HG03196 (cell line): Measurements from ENCODE around the gene PON1.
A peak's percentile ranks its signal among the peaks of the same experiment; 100 is the strongest.

Experiments used
- ATAC-seq: cut with Tn5 transposase; IDR thresholded peaks from one replicate; pipeline ENCODE4 v1.9.1; 2021; ENCODE audit not compliant: unreplicated experiment

The PON1 gene

DNA sequence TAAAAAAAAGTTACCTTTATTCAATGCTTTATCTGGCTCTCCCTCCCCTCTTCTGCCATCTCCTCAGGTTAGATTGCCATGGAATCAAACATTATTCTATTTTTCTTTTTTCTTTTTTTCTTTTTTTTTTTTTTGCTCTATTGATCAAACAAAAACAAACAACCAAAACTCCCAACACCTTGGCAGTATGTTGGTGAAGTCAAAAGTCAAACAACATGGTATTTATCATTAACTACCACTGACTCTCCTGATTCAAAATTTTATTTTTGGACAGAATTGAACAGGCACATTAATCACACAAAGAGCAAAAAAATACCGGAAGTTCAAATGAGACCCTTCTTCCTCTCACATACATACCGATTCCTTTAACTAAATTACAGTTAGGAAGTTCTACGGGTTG lies 6.4 kb downstream of the PON1 start:
- ATAC-seq, result no peak

DNA sequence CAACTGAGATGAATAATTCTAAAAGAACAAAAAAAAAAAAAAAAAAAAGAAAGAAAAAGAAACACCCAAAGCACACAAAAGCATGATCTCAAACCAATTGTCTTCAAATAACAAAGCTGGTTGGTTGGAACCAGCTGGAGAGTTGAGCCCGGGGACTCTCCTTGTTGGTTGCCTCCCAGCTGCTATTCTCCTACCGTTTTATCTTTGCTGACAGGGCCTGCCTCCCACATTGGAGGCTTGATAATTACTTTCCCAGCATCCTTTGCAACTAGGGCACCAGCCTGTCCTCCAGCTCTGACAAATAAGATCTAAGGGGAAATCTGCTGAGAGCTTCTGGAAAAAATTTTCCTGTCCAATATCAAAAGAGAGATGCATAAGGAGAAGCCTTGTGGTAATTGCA lies 6.8 kb downstream of the PON1 start:
- no peak for ATAC-seq

DNA sequence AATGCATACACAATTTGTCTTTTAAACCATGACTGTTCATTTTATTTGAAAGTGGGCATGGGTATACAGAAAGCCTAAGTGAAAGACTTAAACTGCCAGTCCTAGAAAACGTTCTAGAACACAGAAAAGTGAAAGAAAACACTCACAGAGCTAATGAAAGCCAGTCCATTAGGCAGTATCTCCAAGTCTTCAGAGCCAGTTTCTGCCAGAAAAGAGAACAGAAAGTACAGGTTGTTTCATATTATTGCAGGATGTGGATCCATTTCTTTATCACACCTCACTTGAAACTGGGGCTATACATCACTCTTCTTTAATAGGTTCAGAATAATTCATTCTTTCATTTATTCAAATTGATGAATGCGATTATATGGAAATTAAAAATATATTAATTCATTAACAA lies 7.7 kb downstream of the PON1 start:
- peak; percentile 56 for ATAC-seq

DNA sequence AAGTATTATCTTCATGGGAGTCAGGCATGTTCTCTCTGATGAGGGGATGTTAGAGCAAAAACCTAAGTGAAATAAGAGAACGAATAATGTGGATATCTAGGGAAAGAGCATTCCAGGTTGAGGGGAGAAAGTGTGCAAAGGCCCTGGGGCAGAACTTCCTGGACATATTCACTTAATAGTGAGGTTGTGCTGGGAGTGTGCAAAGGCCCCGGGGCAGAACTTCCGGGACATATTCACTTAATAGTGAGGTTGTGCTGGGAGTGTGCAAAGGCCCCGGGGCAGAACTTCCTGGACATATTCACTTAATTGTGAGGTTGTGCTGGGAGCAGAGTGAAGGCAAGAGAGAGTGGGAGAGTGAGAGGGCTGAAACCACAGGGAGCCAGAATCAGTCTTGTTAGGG lies 11.8 kb downstream of the PON1 start:
- no peak for ATAC-seq

DNA sequence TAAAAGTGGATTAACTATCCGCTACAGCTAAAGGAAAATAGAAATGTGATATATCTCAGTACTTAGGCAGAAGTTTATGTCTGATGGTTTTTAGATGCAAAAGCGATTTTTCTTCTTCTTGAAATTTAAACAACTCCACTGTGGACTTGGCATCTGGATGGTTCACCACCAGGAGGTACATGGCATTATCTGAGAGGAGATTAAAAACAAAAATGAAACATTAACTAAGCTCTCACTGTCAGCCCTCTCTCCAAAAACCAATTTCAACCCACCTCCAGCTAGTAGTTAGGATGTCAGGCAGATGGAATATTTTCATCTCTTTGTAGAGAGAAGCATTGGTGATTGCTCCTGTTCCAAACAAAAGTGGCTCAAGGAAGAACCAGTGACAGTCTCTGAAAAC lies 12.9 kb downstream of the PON1 start:
- no peak for ATAC-seq

DNA sequence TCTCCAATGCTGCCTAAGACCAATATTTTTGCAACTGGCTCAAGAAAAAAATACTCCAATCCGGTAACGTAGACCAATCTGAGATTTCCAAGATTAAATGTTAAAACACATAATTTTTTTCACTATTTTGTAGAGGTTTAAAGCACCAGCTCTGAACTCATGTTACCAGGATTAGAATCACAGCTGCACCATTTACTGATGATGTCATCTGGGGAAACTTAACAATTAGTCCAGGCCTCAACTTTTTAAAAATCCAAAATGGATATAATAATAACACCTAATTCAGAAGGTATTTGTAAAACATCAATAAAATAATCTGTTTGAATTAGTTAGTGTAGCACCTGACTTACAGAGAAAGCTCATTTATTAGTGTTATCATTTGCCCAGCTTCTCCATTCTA lies 14.4 kb downstream of the PON1 start:
- ATAC-seq, result no peak

DNA sequence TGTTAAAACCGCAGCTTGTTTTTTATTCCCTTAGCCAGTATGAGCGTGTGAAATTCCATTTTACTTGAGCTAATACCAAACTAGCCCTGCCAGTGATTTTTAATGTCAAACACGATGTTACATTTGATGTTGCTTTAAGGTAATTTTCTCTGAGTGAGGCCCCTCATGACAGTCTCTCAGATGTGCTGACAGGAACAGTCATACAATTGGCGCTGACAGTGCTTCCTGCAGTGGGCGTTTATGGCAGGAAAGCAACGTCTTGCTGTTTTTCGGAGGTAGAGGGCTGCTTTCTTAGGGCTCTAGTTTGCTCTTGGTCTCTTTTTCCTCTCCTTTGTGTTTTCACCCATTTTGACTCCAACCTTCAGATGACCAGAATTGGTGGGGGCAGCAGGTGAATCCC lies 19.3 kb downstream of the PON1 start:
- ATAC-seq, result no peak

DNA sequence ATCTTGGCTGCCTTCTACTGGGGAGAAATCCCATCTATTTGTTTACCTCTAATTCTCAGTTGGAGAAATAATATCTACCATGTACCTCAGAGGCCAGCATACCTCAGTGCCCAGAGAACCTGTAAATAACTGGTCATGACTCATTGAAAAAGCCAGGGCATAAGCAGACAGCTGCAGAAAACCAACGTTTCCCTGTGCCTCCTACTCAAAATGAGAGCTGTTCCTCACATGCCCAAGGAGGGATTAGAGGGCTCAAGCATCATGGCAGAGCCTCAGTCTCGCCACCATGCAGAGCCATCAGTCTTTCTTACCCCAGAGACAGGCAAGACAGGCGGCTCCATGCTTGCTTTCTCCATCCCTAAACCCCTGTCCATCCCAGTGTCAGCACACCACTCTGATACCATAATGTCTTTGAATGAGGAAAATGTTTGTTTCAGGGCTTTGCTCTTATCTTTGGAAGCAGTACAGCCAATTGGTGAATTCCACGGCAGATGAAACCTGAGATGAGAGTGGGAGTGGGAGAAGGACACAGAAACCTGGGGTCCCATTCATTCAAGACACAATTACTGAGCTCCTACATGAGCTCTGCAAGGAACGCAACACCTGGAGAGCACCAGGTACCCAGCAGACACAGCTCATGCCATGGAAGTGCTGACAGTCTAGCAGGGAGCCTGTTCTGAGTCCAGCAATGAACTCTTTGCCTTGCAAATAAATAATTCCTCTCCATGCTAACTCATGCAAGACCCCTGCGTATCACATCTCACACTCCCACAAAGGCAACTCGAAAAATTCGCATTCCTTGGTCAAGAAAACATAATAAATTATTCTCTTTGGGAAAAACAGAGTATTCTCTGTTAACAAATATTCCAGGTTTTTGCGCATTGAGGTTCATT lies 21.1 kb downstream of the PON1 start:
- no peak for ATAC-seq

DNA sequence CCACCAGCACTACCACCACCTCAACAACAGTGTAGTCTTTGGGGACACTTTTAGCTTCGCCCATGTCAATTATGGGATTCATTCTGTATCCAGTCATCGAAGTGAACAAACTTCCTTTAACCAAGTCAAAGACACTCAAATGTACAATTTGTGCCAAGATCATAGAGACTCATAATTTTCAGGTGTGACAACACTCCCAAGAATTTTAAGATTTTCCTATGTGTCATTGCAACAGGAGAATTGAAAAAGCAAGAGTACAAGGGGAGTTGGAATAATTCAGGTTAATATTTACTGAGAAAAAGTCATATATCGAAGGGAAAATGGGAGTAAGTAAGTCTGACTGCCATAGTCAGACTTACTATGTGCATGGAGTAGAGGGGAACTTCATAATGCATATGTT lies 26.2 kb downstream of the PON1 start:
- no peak for ATAC-seq

DNA sequence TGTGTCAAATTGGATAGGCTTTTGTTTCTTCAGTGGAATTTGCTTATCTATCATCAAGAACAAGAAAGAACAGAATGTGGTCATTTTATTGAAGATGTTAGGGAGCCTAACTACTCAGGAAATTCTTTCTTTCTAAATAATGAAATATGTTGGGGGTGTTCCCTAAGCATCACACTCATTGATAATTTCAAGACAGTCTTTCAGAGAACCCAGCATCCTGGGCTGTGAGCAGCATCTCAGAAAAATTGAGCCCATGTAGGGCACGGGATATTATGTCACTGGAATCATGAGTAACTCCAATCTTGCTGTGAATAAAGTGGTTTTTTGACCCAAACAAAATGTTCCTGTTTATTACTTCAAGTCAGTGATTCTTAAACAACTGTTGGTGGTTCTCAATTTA lies 27.3 kb downstream of the PON1 start:
- ATAC-seq, result no peak

DNA sequence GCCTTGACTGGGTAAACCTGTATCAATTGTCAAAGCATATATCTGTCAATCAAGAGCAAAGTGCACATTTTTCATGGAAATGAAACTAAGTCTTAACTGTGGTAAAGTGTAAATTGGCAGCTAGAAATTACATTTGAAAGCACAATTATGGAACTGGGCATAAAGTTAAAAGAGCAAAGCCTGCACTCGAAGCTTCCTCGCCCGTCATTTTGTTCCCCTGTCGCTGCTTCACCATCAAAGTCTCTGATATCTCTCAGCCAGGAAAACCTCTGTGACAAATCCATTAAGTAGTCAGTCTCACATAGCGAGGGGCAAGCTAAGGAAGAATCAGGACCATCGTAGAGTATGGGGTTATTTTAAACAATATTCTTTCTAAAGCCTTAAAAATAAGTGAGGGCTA lies 27.9 kb downstream of the PON1 start:
- ATAC-seq, result no peak

DNA sequence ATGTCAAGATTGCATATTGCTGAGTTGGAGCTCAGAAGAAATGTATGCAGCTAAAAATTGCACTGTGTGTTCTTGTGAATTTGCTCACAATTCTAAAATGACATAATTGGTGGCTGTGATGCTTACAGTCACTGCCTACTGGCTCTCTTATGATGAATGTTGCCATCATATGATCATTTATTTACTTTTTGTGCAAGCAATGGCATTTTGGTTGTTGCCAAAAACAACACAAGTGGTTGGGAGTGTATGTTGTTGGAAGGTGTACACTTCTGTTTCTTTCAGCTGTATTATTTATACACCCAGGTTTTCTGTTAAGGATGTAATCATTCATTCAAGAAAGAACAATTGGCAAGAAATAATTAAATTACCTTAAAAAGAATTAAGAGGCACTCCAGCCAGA lies 28.9 kb downstream of the PON1 start:
- no peak for ATAC-seq

DNA sequence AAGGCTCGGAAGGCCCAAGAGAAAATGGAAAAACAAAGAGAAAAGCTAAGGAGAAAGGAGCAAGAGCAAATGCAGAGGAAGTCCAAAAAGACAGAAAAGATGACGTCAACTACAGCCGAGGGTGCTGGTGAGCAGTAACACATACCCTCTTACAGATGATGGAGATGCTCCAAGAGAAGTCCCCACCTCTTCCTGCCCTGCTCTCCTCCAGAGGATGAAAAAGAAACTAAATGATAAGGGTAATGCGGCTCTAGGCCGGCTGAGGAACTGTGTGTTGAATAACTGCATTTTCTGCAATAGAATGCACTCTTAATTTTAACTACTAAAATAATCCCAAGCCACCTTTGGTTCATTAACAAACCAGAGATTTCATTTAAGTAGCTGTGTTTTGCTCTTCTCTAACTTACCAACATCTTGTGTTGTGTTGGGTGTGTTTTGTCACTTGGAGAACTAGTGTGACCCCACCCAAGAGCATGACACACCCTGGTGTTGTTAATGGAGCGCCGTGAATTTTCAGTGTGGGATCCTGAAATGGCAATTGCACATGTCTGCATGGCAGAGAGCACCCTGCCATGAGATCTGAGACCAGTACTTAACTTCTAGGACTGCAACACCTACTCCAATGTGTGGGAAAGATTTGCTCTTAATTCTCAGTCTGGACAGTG lies 34.0 kb downstream of the PON1 start:
- ATAC-seq, result no peak

DNA sequence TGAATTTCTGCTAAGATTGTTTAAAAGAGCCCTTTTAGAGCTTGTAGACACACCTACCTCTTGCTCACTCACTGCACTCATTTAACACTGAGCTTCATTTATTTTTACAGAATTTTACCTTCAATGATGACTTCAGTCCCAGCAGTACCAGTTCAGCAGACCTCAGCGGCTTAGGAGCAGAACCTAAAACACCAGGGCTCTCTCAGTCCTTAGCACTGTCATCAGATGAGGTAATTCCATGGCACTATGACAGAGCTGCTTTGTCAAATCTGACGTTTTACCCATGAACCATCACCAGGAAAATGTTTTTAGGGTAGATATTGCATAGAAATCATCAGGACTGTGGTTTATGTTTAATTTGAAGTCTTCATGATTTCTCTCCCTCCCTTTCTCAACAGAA lies 38.2 kb downstream of the PON1 start:
- no peak for ATAC-seq

DNA sequence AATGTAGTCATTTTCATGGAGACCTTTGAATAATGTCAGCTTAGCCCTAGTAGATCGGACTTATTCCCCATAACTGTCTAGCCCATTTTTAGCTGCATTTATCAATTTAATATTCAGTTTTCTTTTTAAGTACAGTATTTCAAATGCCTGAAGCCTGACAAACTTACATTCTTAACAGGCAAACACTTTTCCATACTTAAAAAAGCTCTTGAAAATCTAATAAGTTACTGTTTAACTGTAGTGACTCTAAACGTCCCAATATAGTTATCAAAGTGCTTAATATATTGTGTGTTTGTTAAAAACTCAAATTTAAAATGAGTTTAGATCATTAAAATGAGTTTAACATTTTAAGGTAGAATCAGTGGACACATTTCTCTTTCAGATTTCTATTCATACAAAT lies 44.9 kb downstream of the PON1 start:
- no peak for ATAC-seq

DNA sequence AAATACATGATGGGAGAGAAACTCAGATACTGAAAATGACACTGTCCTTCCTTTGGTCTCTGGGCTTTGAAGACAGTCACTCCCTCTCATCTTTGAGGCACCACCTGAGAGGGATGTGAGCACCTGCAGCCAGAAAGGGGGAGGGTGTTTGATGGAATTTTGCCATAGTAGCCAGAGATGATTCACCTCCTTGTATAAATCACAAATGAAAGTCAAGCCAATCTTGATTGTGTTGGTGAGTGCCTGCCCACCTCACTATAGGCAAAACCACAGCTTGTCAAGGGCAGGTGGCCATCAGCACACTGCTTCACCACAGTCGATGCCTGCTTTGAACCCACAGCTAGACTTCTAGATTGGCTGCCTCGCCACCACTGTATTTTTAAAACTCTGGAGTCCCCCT lies 48.2 kb downstream of the PON1 start:
- no peak for ATAC-seq

DNA sequence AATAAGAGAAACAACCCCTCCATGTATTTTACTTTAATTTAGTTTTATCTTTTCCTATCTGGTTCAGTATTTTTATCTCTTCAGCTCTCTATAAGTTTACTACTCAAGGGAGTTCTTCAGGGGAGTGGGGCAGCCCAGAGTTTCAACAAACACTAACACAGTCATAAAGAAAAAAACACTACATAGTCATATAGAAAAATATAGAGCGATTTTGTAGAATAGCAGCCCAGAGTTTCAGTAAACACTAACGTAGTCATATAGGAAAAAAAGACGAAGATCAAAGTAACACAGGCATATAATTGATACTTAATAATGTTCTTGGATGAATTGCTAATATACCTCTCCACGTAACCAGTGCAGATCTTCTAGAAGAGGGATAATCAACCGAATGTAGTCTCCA lies 54.7 kb downstream of the PON1 start:
- no peak for ATAC-seq

DNA sequence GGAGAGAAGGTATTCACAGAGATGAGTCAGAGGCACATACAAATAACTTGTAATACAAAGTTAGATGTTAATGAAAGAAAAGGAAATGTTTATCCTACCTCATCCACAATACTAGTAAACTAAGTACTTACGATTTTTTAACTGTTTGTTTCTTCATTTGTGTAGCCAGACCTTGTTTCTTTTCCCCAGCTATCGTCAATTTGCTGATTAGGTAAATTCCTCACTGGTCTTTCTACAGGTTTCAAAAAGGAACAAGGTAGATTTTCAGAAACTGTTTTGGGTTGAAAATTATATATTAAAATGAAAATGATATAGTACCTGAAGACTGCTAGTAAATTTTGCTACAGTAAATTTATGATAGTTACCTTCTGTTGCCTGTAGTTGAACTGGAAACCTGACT lies 56.6 kb downstream of the PON1 start:
- no peak for ATAC-seq

DNA sequence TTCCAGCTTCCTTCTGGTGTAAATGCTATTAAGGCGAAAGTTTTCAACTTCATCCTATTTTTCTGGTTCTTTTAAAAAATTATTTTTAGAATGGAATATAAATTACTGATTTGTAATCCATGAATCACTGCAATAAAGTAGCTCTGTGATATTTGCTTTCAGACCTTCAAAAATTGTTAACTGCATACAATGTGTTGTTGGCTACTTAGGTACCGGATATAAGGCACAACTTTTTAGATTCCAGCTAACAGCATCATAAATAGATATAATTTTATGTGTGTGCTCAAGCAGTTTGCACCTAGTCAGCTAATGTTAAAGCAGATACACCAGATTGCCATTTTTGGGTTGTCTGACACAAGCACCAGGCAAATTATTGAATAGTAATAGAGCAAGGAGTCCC lies 58.7 kb downstream of the PON1 start:
- ATAC-seq, result no peak

DNA sequence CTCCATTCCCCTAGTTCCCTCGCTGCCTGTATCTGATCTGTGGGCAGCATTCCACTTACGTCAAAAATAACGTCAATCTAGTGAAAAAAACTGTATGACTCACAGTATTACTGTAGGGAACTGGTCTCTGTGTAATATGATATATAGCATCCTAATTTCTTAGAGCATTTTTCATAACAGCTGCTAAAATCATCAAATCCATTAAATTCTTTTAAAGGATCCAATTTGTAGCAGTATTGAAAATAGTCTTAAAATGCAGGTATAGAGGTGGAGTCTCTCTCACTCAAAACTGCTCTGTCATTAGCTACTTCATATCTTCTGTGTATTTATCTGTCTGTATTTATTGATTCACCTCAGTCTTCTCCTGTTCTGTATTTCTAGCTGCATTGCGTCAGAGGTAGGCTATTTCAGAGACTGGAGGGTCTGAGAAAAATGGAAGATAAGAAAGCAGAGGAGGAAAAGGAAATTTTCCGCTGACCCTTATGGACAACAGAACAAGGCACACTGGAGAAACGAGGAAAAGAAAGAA lies 59.9 kb downstream of the PON1 start:
- no peak for ATAC-seq

DNA sequence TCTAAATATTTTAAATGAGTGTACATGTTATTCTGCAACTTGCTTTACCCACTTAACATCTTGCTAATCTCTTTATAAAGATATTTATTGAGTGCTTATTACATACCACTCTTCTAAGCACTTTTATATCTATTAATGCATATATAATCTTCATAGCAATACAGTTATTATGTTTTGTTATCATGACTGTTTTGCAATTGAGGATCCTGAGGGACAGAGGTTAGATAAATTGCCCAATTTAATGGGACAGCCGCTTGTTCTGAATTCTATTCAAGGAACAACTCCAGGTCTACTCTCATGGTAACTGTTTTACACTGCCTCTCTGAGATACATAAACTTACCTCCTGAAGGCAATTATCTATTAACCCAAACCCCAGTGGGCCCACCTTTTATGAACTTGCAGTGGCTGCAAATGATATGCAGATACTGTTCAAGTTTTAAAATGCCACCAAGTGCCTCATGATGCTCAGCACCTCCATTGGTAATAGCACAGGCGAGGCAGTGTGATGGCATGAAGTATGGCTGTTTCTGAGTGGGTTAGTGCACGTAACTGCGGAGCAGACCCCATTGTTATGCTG lies 60.5 kb downstream of the PON1 start:
- no peak for ATAC-seq

DNA sequence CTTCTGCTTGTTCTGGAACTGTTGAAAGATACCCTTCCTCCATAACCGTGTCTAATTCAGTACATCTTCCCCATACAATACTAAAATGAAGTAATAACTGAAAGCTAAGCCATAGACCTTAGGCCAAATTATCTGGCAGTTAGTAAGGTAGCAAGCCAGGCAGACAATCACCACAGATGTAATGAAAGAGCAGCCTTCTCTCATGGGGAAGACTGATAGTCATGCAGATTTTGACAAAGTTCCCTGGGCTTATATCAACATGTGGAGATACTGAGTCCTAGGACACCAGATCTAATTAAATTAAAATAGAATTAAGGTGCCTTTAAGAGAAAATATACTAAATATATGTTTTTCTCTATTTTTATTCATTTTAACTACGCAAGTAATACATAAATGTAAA lies 61.5 kb downstream of the PON1 start:
- ATAC-seq, result no peak
